ENCODE data around the gene TDP2. TPM values are rescaled to one million over a fixed set of nuclear protein-coding genes. Genes with fewer than 3 reads are reported as not detected.

Gene TDP2
- total and polyA plus RNA-seq, 2 donors (not counting 1 experiment from before 2014, with no cell fraction given), result 32.5 to 37.5 TPM

- peaks cover 6% of the 10 kb centered on the region for H3K36me3 ChIP-seq (ENCODE audit: control insufficient read depth, insufficient read depth, low read length)
- no peak for DNase-seq (ENCODE audit: low read depth in 2 of 2)
- no peak overlapping the region for H3K4me2 ChIP-seq (ENCODE audit: extremely low read depth, insufficient read depth, low read length)
- no peaks in the 10 kb centered on the region for H3K79me2 ChIP-seq (ENCODE audit: control insufficient read depth, insufficient read depth, low read length)
- no peak overlapping the region for H2AFZ ChIP-seq (ENCODE audit: low read length)
- H4K20me1 ChIP-seq (ENCODE audit: control insufficient read depth, extremely low read depth, insufficient read depth, low read length), result no peaks in the 10 kb centered on the region
- no peaks in the 10 kb centered on the region for H3K27me3 ChIP-seq (ENCODE audit: control insufficient read depth, insufficient read depth, low read length)
- no peak overlapping the region for H3K9ac ChIP-seq (ENCODE audit: insufficient read depth, low read length)
- H3K27ac ChIP-seq (ENCODE audit: insufficient read depth, low read length), result no peak overlapping the region
- no peak for TF ChIP-seq CTCF (conservative IDR thresholded peaks at IDR 0.05 in 1 of 2, IDR thresholded peaks at IDR 0.05 in 1 of 2; ENCODE audit: low read depth in 1 of 2, low read length in 2 of 2)
- no peak for TF ChIP-seq EZH2 (IDR thresholded peaks at IDR 0.05; ENCODE audit: low read length, missing control alignments)
- no peaks in the 10 kb centered on the region for H3K4me1 ChIP-seq (ENCODE audit: control insufficient read depth, extremely low read depth, insufficient read depth, low read length)
- no peak overlapping the region for H3K4me3 ChIP-seq (replicated peaks in 1 of 4; ENCODE audit: control extremely low read depth in 1 of 4, insufficient read depth in 1 of 4, low read depth in 3 of 4, low read length in 4 of 4)
- H3K9me3 ChIP-seq (ENCODE audit: control insufficient read depth, insufficient read depth, low read depth, low read length), result no peaks in the 10 kb centered on the region
Measured at GRCh38 chr6:24702720-24703282, 36.1 kb upstream of the TDP2 start.

- H4K20me1 ChIP-seq (ENCODE audit: control insufficient read depth, extremely low read depth, insufficient read depth, low read length), result no peaks in the 10 kb centered on the region
- H3K4me1 ChIP-seq (ENCODE audit: control insufficient read depth, extremely low read depth, insufficient read depth, low read length), result no peaks in the 10 kb centered on the region
- H3K27me3 ChIP-seq (ENCODE audit: control insufficient read depth, insufficient read depth, low read length), result no peaks in the 10 kb centered on the region
- TF ChIP-seq EZH2 (IDR thresholded peaks at IDR 0.05; ENCODE audit: low read length, missing control alignments) (no peak), CTCF (conservative IDR thresholded peaks at IDR 0.05 in 1 of 2, IDR thresholded peaks at IDR 0.05 in 1 of 2; ENCODE audit: low read depth in 1 of 2, low read length in 2 of 2) (no peak)
- H3K36me3 ChIP-seq (ENCODE audit: control insufficient read depth, insufficient read depth, low read length), result peaks cover 1% of the 10 kb centered on the region
- no peaks in the 10 kb centered on the region for H3K79me2 ChIP-seq (ENCODE audit: control insufficient read depth, insufficient read depth, low read length)
- no peak overlapping the region for H2AFZ ChIP-seq (ENCODE audit: low read length)
- DNase-seq (ENCODE audit: low read depth in 2 of 2), result no peak
- H3K4me3 ChIP-seq (replicated peaks in 1 of 4; ENCODE audit: control extremely low read depth in 1 of 4, insufficient read depth in 1 of 4, low read depth in 3 of 4, low read length in 4 of 4), result no peak overlapping the region
- no peak overlapping the region for H3K27ac ChIP-seq (ENCODE audit: insufficient read depth, low read length)
- no peaks in the 10 kb centered on the region for H3K9me3 ChIP-seq (ENCODE audit: control insufficient read depth, insufficient read depth, low read depth, low read length)
- H3K4me2 ChIP-seq (ENCODE audit: extremely low read depth, insufficient read depth, low read length), result no peak overlapping the region
- H3K9ac ChIP-seq (ENCODE audit: insufficient read depth, low read length), result no peak overlapping the region
Measured at GRCh38 chr6:24699521-24700359, 33.0 kb upstream of the TDP2 start.

DNA sequence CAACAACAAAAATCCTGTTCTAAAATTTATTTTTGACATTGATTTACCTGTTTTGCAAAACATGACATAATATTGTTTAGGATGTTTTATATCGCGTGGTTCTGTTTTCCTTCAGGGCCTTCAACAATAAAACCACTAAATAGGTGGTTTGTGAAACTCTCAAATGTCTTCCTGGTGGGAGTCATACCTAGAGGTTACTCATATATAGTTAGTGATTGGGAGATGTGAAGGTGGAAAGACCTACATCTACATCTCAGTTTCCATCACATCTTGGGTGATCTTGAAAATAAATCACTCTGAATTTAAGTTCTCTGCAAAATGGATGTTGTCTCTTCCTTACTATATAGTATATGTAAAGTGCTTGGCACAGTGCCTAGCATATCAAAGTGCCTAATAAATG is 29.4 kb upstream of the TDP2 start:
- Histone ChIP-seq H3K9ac (ENCODE audit: insufficient read depth, low read length) (no peak overlapping the region), H3K79me2 (ENCODE audit: control insufficient read depth, insufficient read depth, low read length) (no peaks in the 10 kb centered on the region), H4K20me1 (ENCODE audit: control insufficient read depth, extremely low read depth, insufficient read depth, low read length) (no peaks in the 10 kb centered on the region), H3K4me1 (ENCODE audit: control insufficient read depth, extremely low read depth, insufficient read depth, low read length) (no peaks in the 10 kb centered on the region), H3K27ac (ENCODE audit: insufficient read depth, low read length) (no peak overlapping the region), H3K9me3 (ENCODE audit: control insufficient read depth, insufficient read depth, low read depth, low read length) (no peaks in the 10 kb centered on the region), H3K4me2 (ENCODE audit: extremely low read depth, insufficient read depth, low read length) (no peak overlapping the region), H3K36me3 (ENCODE audit: control insufficient read depth, insufficient read depth, low read length) (no peaks in the 10 kb centered on the region), H3K27me3 (ENCODE audit: control insufficient read depth, insufficient read depth, low read length) (no peaks in the 10 kb centered on the region), H3K4me3 (replicated peaks in 1 of 4; ENCODE audit: control extremely low read depth in 1 of 4, insufficient read depth in 1 of 4, low read depth in 3 of 4, low read length in 4 of 4) (no peak overlapping the region), H2AFZ (ENCODE audit: low read length) (no peak overlapping the region)
- DNase-seq (ENCODE audit: low read depth in 2 of 2), result no peak
- TF ChIP-seq EZH2 (IDR thresholded peaks at IDR 0.05; ENCODE audit: low read length, missing control alignments), result no peak
- TF ChIP-seq CTCF (conservative IDR thresholded peaks at IDR 0.05 in 1 of 2, IDR thresholded peaks at IDR 0.05 in 1 of 2; ENCODE audit: low read depth in 1 of 2, low read length in 2 of 2), result no peak

Data from fibroblast of lung (primary cell).